Transverse colon (tissue), 4 donors: Measurements from ENCODE around the gene HYAL3. TPM values are rescaled to one million over a fixed set of nuclear protein-coding genes. Genes with fewer than 3 reads are reported as not detected.
"Not testable (repeated sequence)": the region's sequence is repeated elsewhere in the genome, so short reads cannot be mapped to it uniquely, and the experiment has no call there.

Experiments used
- DNase-seq: peaks from one replicate; pipeline ENCODE4 v3.0.0-alpha.2; 2019
- H3K27ac ChIP-seq, 4 donors: fragments of 200-600 bp; sonication (generic); 2 replicates each; pipeline ENCODE4 v1.5.1; 2016 to 2018; ENCODE audit warnings: inconsistent platforms in 4 of 4
- H3K27me3 ChIP-seq: fragments of 200-600 bp; sonication (generic); 2 replicates; pipeline ENCODE4 v1.5.1; 2017; ENCODE audit warnings: inconsistent platforms
- H3K36me3 ChIP-seq, 4 donors: fragments of 200-600 bp; sonication (generic); 2 replicates each; pipeline ENCODE4 v1.5.1; 2017 to 2019; ENCODE audit warnings: inconsistent platforms in 4 of 4
- H3K4me1 ChIP-seq, 4 donors: fragments of 200-600 bp; sonication (generic); 2 replicates each; pipeline ENCODE4 v1.5.1; 2017 to 2020; ENCODE audit warnings: inconsistent platforms in 4 of 4
- H3K4me3 ChIP-seq, 4 donors: fragments of 200-600 bp; sonication (generic); 1 replicate in 1 of 4; 2 replicates in 3 of 4; pipeline versions ENCODE4 v1.5.1 to v1.6.1; 2017 to 2019; ENCODE audit warnings: inconsistent platforms in 4 of 4
- H3K9me3 ChIP-seq, 2 donors: fragments of 200-600 bp; sonication (generic); 2 replicates each; pipeline ENCODE4 v1.5.1; 2017 to 2019; ENCODE audit warnings: inconsistent platforms in 2 of 2
- EP300 ChIP-seq: sonication (generic); formaldehyde crosslinking; IDR thresholded peaks from one replicate; pipeline ENCODE4 v1.6.1; 2017; ENCODE audit warnings: antibody characterized with exemption, low read depth
- POLR2A ChIP-seq: fragments of 450-650 bp; IDR thresholded peaks from one replicate; pipeline ENCODE4 v1.6.1; 2016; ENCODE audit warnings: antibody characterized with exemption, mild to moderate bottlenecking, moderate library complexity
- POLR2AphosphoS5 ChIP-seq, 3 donors: sonication (generic); formaldehyde crosslinking; IDR thresholded peaks; one replicate each; pipeline ENCODE4 v1.6.1; 2016; ENCODE audit warnings: antibody characterized with exemption in 3 of 3
- WGBS, 2 donors: methylation state at CpG; one replicate each; pipeline ENCODE4 v1.1.5; 2018; ENCODE audit warnings: low coverage in 1 of 2; 5-methylcytosine and 5-hydroxymethylcytosine counted together
- in situ Hi-C, 4 donors: fragments of 200-750 bp; cut with MboI; loops; one replicate each; pipeline versions ENCODE4 v1.15.0 to v1.15.1; 2017; ENCODE audit warnings: low sequenced_read_pairs in 3 of 4, low pct_ligation_motif_present in 1 of 4, low pct_unique_long_range_greater_than_20kb in 1 of 4
- intact Hi-C: fragments of 100-400 bp; cut with DNase I; formaldehyde crosslinking; loops from one replicate; pipeline ENCODE4 v1.15.1; 2023; ENCODE audit warnings: low total_unique reads
- total RNA-seq, 4 donors: library from RNA; depleted of rRNA; stranded (reverse); fragments of >200 nt; gene quantifications; one replicate each; pipeline ENCODE4 v1.1.0, GENCODE V29; 2016
- TF ChIP-seq, protein P1 (sequence below), 5 experiments: fragments of 200-600 bp in 3 of 5; fragments of 450-650 bp in 2 of 5; sonication (generic) in 3 of 5; IDR thresholded peaks; 1 replicate in 2 of 5; 2 replicates in 3 of 5; pipeline ENCODE4 v1.5.1; 2016 to 2017; ENCODE audit warnings: antibody characterized with exemption in 5 of 5, inconsistent platforms in 3 of 5, mild to moderate bottlenecking in 2 of 5, moderate library complexity in 1 of 5

The HYAL3 gene
- total RNA-seq, 4 donors from 2014 or later: 0.79 to 11.2 (median 3.8) TPM

- no peak for DNase-seq
- in situ Hi-C loops: no loop called here
- Histone ChIP-seq H3K4me3 (no peak overlapping the region), H3K27me3 (no peaks in the 10 kb centered on the region), H3K4me1 (peaks cover 50 to 76% (median 56%) of the 10 kb centered on the region in 4 donors), H3K9me3 (no peaks in the 10 kb centered on the region), H3K27ac (peak overlapping the region; percentile 85 to 96 (median 88)), H3K36me3 (no peaks in the 10 kb centered on the region)
- TF ChIP-seq, protein P1, sequence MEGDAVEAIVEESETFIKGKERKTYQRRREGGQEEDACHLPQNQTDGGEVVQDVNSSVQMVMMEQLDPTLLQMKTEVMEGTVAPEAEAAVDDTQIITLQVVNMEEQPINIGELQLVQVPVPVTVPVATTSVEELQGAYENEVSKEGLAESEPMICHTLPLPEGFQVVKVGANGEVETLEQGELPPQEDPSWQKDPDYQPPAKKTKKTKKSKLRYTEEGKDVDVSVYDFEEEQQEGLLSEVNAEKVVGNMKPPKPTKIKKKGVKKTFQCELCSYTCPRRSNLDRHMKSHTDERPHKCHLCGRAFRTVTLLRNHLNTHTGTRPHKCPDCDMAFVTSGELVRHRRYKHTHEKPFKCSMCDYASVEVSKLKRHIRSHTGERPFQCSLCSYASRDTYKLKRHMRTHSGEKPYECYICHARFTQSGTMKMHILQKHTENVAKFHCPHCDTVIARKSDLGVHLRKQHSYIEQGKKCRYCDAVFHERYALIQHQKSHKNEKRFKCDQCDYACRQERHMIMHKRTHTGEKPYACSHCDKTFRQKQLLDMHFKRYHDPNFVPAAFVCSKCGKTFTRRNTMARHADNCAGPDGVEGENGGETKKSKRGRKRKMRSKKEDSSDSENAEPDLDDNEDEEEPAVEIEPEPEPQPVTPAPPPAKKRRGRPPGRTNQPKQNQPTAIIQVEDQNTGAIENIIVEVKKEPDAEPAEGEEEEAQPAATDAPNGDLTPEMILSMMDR (IDR thresholded peaks at IDR 0.05): no peak
- TF ChIP-seq POLR2A (no peak), POLR2AphosphoS5 (IDR thresholded peaks at IDR 0.05) (no peak), EP300 (no peak)
- WGBS, 2 donors: 61 to 62% methylated on average over 4 to 6 of the region's 6 CpGs
- intact Hi-C loops: loop anchor here (5.0 kb wide), 1 partner anchor 36 kb away; no protein-coding TSS in a partner anchor
Measured at GRCh38 chr3:50263478-50264382, 35.5 kb downstream of the HYAL3 start.

- no peak for TF ChIP-seq POLR2A
- TF ChIP-seq EP300: no peak
- Histone ChIP-seq H3K9me3 (no peaks in the 10 kb centered on the region), H3K4me3 (no peak overlapping the region), H3K27me3 (no peaks in the 10 kb centered on the region), H3K27ac (peak overlapping the region in 3 of 4 donors; percentile 15 to 96 (median 85)), H3K36me3 (peaks cover 0 to 2% (median 0%) of the 10 kb centered on the region in 4 donors), H3K4me1 (peaks cover 41 to 66% (median 47%) of the 10 kb centered on the region in 4 donors)
- intact Hi-C loops: loop anchor here (5.0 kb wide), 1 partner anchor 35 kb away; no protein-coding TSS in a partner anchor
- in situ Hi-C loops: no loop called here
- no peak for DNase-seq
- 91% methylated on average over 7 of the region's 7 CpGs; no CpG with 5 or more reads in 1 of the 2 donors for WGBS, 2 donors
Measured at GRCh38 chr3:50262778-50263177, 36.4 kb downstream of the HYAL3 start.

DNA sequence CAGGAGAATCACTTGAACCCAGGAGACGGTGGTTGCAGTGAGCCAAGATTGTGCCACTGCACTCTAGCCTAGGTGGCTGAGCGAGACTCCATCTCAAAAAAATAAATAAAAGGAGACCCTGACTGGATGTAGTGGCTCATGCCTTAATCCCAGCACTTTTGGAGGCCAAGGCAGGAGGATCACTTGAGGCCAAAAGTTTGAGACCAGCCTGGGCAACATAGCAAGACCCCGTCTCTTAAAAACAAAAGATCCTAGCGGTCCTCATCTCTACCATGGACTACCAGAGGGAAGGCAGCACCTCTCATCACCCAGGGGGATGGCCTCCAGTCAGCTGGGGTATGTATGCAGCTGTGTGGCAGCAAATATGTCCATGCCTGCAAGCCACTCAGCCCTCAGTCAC, 37.0 kb downstream of the HYAL3 start:
- Histone ChIP-seq H3K27ac (peak overlapping the region; percentile 94 to 97 (median 96)), H3K4me1 (peaks cover 35 to 60% (median 43%) of the 10 kb centered on the region in 4 donors)
- 95 to 100% methylated on average over 2 to 4 of the region's 4 CpGs for WGBS, 2 donors
- intact Hi-C loops: loop anchor here (5.0 kb wide), 1 partner anchor 35 kb away; no protein-coding TSS in a partner anchor
- DNase-seq, H3K4me3 ChIP-seq, H3K36me3 ChIP-seq, H3K27me3 ChIP-seq, H3K9me3 ChIP-seq, in situ Hi-C loops: not testable (repeated sequence)

DNA sequence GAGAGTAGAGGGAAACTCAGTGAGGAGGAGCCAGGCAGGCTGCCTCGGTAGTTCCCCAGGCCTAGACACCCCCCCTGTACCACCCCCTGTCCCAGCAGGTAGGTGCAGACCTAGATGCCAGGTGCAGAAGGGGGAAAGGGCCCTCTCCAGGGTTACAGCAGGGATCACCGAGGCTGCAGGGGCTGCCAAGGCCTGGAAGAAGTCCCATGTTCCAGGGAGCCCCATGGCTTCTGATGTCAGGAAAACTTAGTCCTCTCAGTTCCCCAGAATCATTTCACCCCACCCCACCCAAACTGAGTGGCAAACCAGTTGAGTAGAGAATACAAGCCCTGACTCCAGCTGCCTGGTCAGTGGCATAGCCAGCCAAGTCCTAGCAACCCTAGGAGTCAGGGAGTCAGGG, 37.7 kb downstream of the HYAL3 start:
- in situ Hi-C loops: no loop called here
- peak overlapping the region; percentile 94 to 97 (median 96) for H3K27ac ChIP-seq
- no peaks in the 10 kb centered on the region for H3K27me3 ChIP-seq
- no peak for TF ChIP-seq POLR2AphosphoS5 (IDR thresholded peaks at IDR 0.05)
- TF ChIP-seq POLR2A: no peak
- TF ChIP-seq, protein P1 (IDR thresholded peaks at IDR 0.05): no peak
- TF ChIP-seq EP300: no peak
- 44% methylated on average over 2 of the region's 2 CpGs; no CpG with 5 or more reads in 1 of the 2 donors for WGBS, 2 donors
- H3K4me3 ChIP-seq: no peak overlapping the region
- DNase-seq: no peak
- peaks cover 28 to 54% (median 37%) of the 10 kb centered on the region in 4 donors for H3K4me1 ChIP-seq
- H3K9me3 ChIP-seq: no peaks in the 10 kb centered on the region
- peaks cover 0 to 12% (median under 1%) of the 10 kb centered on the region in 4 donors for H3K36me3 ChIP-seq
- intact Hi-C loops: loop anchor here (5.0 kb wide), 1 partner anchor 34 kb away; no protein-coding TSS in a partner anchor

DNA sequence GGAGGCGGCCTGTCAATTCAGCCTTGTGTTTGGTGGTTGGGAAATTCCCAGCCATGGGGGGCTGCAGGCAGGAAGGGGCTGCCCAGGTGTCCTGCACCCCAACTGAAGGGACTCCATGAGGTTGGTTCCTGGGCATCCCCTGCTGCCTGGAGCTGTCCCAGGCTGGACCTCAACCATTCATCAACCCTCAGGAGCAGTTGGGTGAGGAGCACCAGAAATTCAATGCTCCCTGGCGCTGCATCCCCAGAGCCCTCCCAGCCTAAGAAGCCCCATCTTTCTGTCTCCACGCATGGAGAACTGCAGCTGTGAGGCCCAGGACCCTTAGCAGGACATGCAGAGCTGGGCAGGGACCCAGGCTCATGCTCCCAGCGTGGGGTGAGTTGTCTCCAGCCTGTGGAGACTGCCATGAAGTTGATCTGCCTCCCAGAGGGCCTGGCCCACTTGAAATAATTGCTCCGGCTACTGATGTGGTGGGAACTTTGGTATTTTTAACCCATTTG, 38.2 kb downstream of the HYAL3 start:
- H3K9me3 ChIP-seq: no peaks in the 10 kb centered on the region
- H3K4me3 ChIP-seq: peak overlapping the region in 2 of 4 donors; percentile 62 to 65
- H3K27ac ChIP-seq: peak overlapping the region; percentile 94 to 97 (median 96)
- WGBS, 2 donors: 71% methylated on average over 5 of the region's 5 CpGs; no CpG with 5 or more reads in 1 of the 2 donors
- DNase-seq: no peak
- H3K27me3 ChIP-seq: no peaks in the 10 kb centered on the region
- H3K4me1 ChIP-seq: peaks cover 23 to 48% (median 31%) of the 10 kb centered on the region in 4 donors
- H3K36me3 ChIP-seq: peaks cover 0 to 12% (median 3%) of the 10 kb centered on the region in 4 donors
- TF ChIP-seq, protein P1 (IDR thresholded peaks at IDR 0.05): no peak
- TF ChIP-seq POLR2A (no peak), POLR2AphosphoS5 (IDR thresholded peaks at IDR 0.05) (no peak), EP300 (no peak)
- in situ Hi-C loops: no loop called here
- intact Hi-C loops: loop anchor here (5.0 kb wide), 1 partner anchor 34 kb away; no protein-coding TSS in a partner anchor
